Subcutaneous adipose tissue (tissue), 4 donors: ENCODE measurements around the gene DLG2. TPM values are rescaled to one million over a fixed set of nuclear protein-coding genes. Genes with fewer than 3 reads are reported as not detected.

ENCODE experiments used
- CTCF ChIP-seq: fragments of 450-650 bp; IDR thresholded peaks from one replicate; pipeline ENCODE4 v1.5.1; 2016; ENCODE audit warnings: low read depth, mild to moderate bottlenecking, control low read depth, antibody characterized with exemption, moderate library complexity
- total RNA-seq, 4 donors: library from RNA; depleted of rRNA; stranded (reverse); fragments of >200 nt; gene quantifications; one replicate each; pipeline ENCODE4 v1.1.0, GENCODE V29; 2016

The DLG2 gene
- total RNA-seq, 4 donors from 2014 or later: 3.6 to 7.0 (median 6.1) TPM

GRCh38 chr11:83456075-83456474, 2171.1 kb downstream of the DLG2 start:
- no peak for TF ChIP-seq CTCF

GRCh38 chr11:83455356-83455755, 2171.8 kb downstream of the DLG2 start:
- no peak for TF ChIP-seq CTCF

GRCh38 chr11:83454674-83455073, 2172.5 kb downstream of the DLG2 start:
- no peak for TF ChIP-seq CTCF

GRCh38 chr11:83449338-83449913, 2177.7 kb downstream of the DLG2 start:
- TF ChIP-seq CTCF: no peak

- TF ChIP-seq CTCF: no peak
Observed at GRCh38 chr11:83448686-83449085, 2178.5 kb downstream of the DLG2 start.

- TF ChIP-seq CTCF: no peak
Observed at GRCh38 chr11:83441601-83442000, 2185.5 kb downstream of the DLG2 start.

- no peak for TF ChIP-seq CTCF
Observed at GRCh38 chr11:83441171-83441570, 2186.0 kb downstream of the DLG2 start.
